Gastroesophageal sphincter (tissue), 4 donors: ENCODE results near the gene RGS7BP. TPM values are rescaled to one million over a fixed set of nuclear protein-coding genes. Genes with fewer than 3 reads are reported as not detected.
A peak's percentile ranks its signal among the peaks of the same experiment; 100 is the strongest.

Source experiments
- ATAC-seq: fragments of 150-250 bp; one replicate; pipeline ENCODE4 v1.9.1; 2016; ENCODE audit warnings: mild to moderate bottlenecking, moderate library complexity
- H3K27ac ChIP-seq, 4 donors: fragments of 200-600 bp; sonication (generic) in 3 of 4; 1 replicate in 3 of 4; 2 replicates in 1 of 4; pipeline ENCODE4 v1.5.1; 2016 to 2019
- H3K27me3 ChIP-seq: fragments of 200-600 bp; sonication (generic); one replicate; pipeline ENCODE4 v1.5.1; 2019
- H3K36me3 ChIP-seq, 2 donors: fragments of 200-600 bp; sonication (generic); one replicate each; pipeline ENCODE4 v1.5.1; 2019; ENCODE audit warnings: control low read depth in 1 of 2
- H3K4me1 ChIP-seq, 3 donors: fragments of 200-600 bp; sonication (generic); 1 replicate in 2 of 3; 2 replicates in 1 of 3; pipeline ENCODE4 v1.5.1; 2016 to 2019; ENCODE audit warnings: control low read depth in 2 of 3
- H3K4me3 ChIP-seq, 2 donors: fragments of 200-600 bp; sonication (generic); one replicate each; pipeline ENCODE4 v1.5.1; 2019; ENCODE audit warnings: mild to moderate bottlenecking in 1 of 2, moderate library complexity in 1 of 2
- H3K9me3 ChIP-seq, 3 donors: fragments of 200-600 bp; sonication (generic); one replicate each; pipeline ENCODE4 v1.5.1; 2017 to 2019; ENCODE audit warnings: control low read depth in 2 of 3
- CTCF ChIP-seq, 4 experiments: fragments of 200-600 bp in 2 of 4; fragments of 450-650 bp in 2 of 4; sonication (generic) in 1 of 4; IDR thresholded peaks; one replicate each; pipeline ENCODE4 v1.5.1; 2017 to 2019; ENCODE audit warnings: antibody characterized with exemption in 4 of 4, mild to moderate bottlenecking in 2 of 4, moderate library complexity in 2 of 4
- EP300 ChIP-seq: sonication (generic); formaldehyde crosslinking; IDR thresholded peaks from one replicate; pipeline ENCODE4 v1.6.1; 2017; ENCODE audit warnings: antibody characterized with exemption, mild to moderate bottlenecking
- POLR2A ChIP-seq, 2 donors: fragments of 450-650 bp; IDR thresholded peaks; one replicate each; pipeline ENCODE4 v1.6.1; 2017; ENCODE audit warnings: antibody characterized with exemption in 2 of 2, mild to moderate bottlenecking in 2 of 2, moderate library complexity in 1 of 2
- POLR2AphosphoS5 ChIP-seq: sonication (generic); formaldehyde crosslinking; IDR thresholded peaks from one replicate; pipeline ENCODE4 v1.6.1; 2017; ENCODE audit warnings: antibody characterized with exemption
- WGBS, 2 donors: methylation state at CpG; one replicate each; pipeline ENCODE4 v1.1.5; 2018; ENCODE audit warnings: low coverage in 1 of 2; 5-methylcytosine and 5-hydroxymethylcytosine counted together
- total RNA-seq, 4 donors: library from RNA; depleted of rRNA; stranded (reverse); fragments of >200 nt; gene quantifications; one replicate each; pipeline ENCODE4 v1.1.0, GENCODE V29; 2016

Gene RGS7BP
- total RNA-seq, 4 donors from 2014 or later: 1.5 to 4.4 (median 3.7) TPM

- Histone ChIP-seq H3K9me3 (no peaks in the 10 kb centered on the region), H3K4me1 (no peaks in the 10 kb centered on the region), H3K27ac (no peak overlapping the region), H3K27me3 (no peaks in the 10 kb centered on the region), H3K4me3 (no peak overlapping the region), H3K36me3 (no peaks in the 10 kb centered on the region)
- no peak for ATAC-seq
- TF ChIP-seq EP300 (no peak), CTCF (IDR thresholded peaks at IDR 0.05) (peak; percentile 70 to 79 (median 75))
- 0 to 7% methylated on average over 1 of the region's 1 CpG for WGBS, 2 donors
Observed at GRCh38 chr5:64634997-64635686, 129.3 kb downstream of the RGS7BP start.

- TF ChIP-seq POLR2AphosphoS5 (no peak), EP300 (no peak), CTCF (IDR thresholded peaks at IDR 0.05) (no peak), POLR2A (IDR thresholded peaks at IDR 0.05) (no peak)
- 38 to 51% methylated on average over 2 to 3 of the region's 9 CpGs for WGBS, 2 donors
- no peak overlapping the region for H3K27ac ChIP-seq
- no peak overlapping the region for H3K4me3 ChIP-seq
- no peak for ATAC-seq
- H3K4me1 ChIP-seq: no peaks in the 10 kb centered on the region
- no peaks in the 10 kb centered on the region for H3K27me3 ChIP-seq
- H3K36me3 ChIP-seq: no peaks in the 10 kb centered on the region
- H3K9me3 ChIP-seq: no peaks in the 10 kb centered on the region
Observed at GRCh38 chr5:64637144-64637543, 131.3 kb downstream of the RGS7BP start.

DNA sequence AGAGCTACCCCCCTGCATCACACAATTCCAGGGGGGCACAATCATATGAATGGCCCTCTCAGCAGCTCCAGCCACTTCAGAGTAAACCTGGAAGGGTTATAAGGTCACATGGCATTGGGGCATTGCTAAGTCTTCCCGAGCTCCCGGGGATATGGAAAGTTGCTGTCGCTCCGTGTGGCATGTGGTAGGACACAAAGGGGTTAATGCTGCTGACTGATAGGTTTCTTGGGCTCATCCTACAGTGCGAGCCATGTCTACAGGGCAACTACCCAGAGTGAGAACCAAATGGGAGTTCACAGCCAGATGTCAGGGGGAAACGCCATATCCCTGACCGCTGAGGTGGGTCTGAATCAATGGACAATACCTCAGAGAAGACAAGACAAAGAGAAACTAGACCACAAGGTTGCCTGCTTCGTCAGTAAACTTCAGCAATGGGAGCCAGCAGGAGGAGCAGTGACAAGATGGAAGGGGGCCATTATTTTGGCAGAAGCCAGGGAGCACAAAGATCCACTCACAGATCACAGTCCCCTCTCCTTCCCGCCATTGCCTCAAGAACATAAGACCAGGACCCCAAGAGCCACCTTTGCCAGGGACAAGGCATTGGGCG is 132.1 kb downstream of the RGS7BP start:
- H3K9me3 ChIP-seq: no peaks in the 10 kb centered on the region
- 30 to 44% methylated on average over 2 to 8 of the region's 10 CpGs for WGBS, 2 donors
- H3K27me3 ChIP-seq: no peaks in the 10 kb centered on the region

GRCh38 chr5:64644831-64645230 is 139.0 kb downstream of the RGS7BP start:
- Histone ChIP-seq H3K4me3 (no peak overlapping the region), H3K27ac (peak overlapping the region in 1 of 4 donors; percentile 14), H3K36me3 (no peaks in the 10 kb centered on the region), H3K9me3 (no peaks in the 10 kb centered on the region), H3K4me1 (peaks cover 0 to 11% (median 3%) of the 10 kb centered on the region in 3 donors), H3K27me3 (no peaks in the 10 kb centered on the region)
- ATAC-seq: no peak
- TF ChIP-seq POLR2AphosphoS5 (no peak), POLR2A (IDR thresholded peaks at IDR 0.05) (no peak), CTCF (IDR thresholded peaks at IDR 0.05) (no peak), EP300 (no peak)

More for the DNA sequence above, 132.1 kb downstream of the RGS7BP start:
- TF ChIP-seq EP300: no peak
- TF ChIP-seq POLR2AphosphoS5: no peak
- TF ChIP-seq CTCF (IDR thresholded peaks at IDR 0.05): no peak
- TF ChIP-seq POLR2A (IDR thresholded peaks at IDR 0.05): no peak
- no peaks in the 10 kb centered on the region for H3K4me1 ChIP-seq
- no peak overlapping the region for H3K4me3 ChIP-seq
- no peak overlapping the region for H3K27ac ChIP-seq
- ATAC-seq: no peak
- H3K36me3 ChIP-seq: no peaks in the 10 kb centered on the region

DNA sequence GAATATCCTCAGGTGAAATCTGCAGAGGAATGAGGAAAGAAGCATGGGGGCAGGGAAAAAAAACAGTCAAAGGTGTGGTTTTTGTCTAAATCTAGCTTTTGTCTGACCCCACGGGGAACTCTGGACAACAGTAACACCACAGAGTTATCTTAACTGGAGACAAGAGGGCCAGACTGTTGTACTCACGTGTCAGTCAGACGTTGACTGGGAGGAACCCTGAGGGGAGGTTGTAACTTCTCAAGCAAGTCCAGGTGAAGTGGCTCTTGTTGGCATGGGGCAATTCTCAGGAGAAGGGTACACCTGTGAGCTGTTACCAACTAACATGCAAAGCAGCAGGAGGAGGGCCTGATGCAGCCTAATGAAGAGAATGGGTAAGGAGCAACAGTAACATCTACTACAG is 140.4 kb downstream of the RGS7BP start:
- Histone ChIP-seq H3K4me1 (peaks cover 0 to 11% (median 3%) of the 10 kb centered on the region in 3 donors), H3K4me3 (no peak overlapping the region), H3K27me3 (no peaks in the 10 kb centered on the region), H3K36me3 (no peaks in the 10 kb centered on the region), H3K27ac (no peak overlapping the region), H3K9me3 (no peaks in the 10 kb centered on the region)
- TF ChIP-seq POLR2AphosphoS5 (no peak), CTCF (IDR thresholded peaks at IDR 0.05) (no peak), POLR2A (IDR thresholded peaks at IDR 0.05) (no peak), EP300 (no peak)
- 68 to 76% methylated on average over 2 to 3 of the region's 3 CpGs for WGBS, 2 donors
- ATAC-seq: no peak
